Measurements from ENCODE around the gene ERI2.
"Not testable (repeated sequence)": the region's sequence is repeated elsewhere in the genome, so short reads cannot be mapped to it uniquely, and the experiment has no call there.

ERI2 gene

GRCh38 chr16:20818929-20819585, 12.8 kb upstream of the ERI2 start:
- no peak for DNase-seq

- DNase-seq = no peak
These were observed 8.5 kb upstream of the ERI2 start for GRCh38 chr16:20814784-20815183.

GRCh38 chr16:20812510-20812909, 6.2 kb upstream of the ERI2 start:
- no peak for DNase-seq

- DNase-seq = no peak
These were observed 5.7 kb upstream of the ERI2 start for GRCh38 chr16:20811889-20812439.

GRCh38 chr16:20807862-20808261, 1.6 kb upstream of the ERI2 start:
- DNase-seq = no peak

GRCh38 chr16:20805684-20806167, 546 bp downstream of the ERI2 start:
- not testable (repeated sequence) for DNase-seq

- DNase-seq = no peak
These were observed 2.6 kb downstream of the ERI2 start for GRCh38 chr16:20803561-20804214.

- DNase-seq = no peak
These were observed 3.1 kb downstream of the ERI2 start for GRCh38 chr16:20803192-20803560.

GRCh38 chr16:20801278-20801677, 5.0 kb downstream of the ERI2 start:
- DNase-seq = no peak

GRCh38 chr16:20799599-20799998, 6.7 kb downstream of the ERI2 start:
- no peak for DNase-seq

- DNase-seq = no peak
These were observed 7.9 kb downstream of the ERI2 start for GRCh38 chr16:20798364-20798763.

- DNase-seq = no peak
These were observed 14.2 kb downstream of the ERI2 start for GRCh38 chr16:20791923-20792612.

GRCh38 chr16:20789130-20789529, 17.1 kb downstream of the ERI2 start:
- no peak for DNase-seq

- no peak for DNase-seq
These were observed 22.1 kb downstream of the ERI2 start for GRCh38 chr16:20784204-20784603.

GRCh38 chr16:20782470-20782869, 23.8 kb downstream of the ERI2 start:
- no peak for DNase-seq

- DNase-seq = no peak
These were observed 24.6 kb downstream of the ERI2 start for GRCh38 chr16:20781697-20782096.

- peak; percentile 37 for DNase-seq
These were observed 31.4 kb downstream of the ERI2 start for GRCh38 chr16:20774703-20775362.

GRCh38 chr16:20773679-20774078, 32.6 kb downstream of the ERI2 start:
- DNase-seq = no peak

- DNase-seq = no peak
These were observed 37.5 kb downstream of the ERI2 start for GRCh38 chr16:20768818-20769217.

- no peak for DNase-seq
These were observed 38.2 kb downstream of the ERI2 start for GRCh38 chr16:20768121-20768520.

- no peak for DNase-seq
These were observed 38.7 kb downstream of the ERI2 start for GRCh38 chr16:20767577-20767976.

- DNase-seq = no peak
These were observed 40.0 kb downstream of the ERI2 start for GRCh38 chr16:20766294-20766693.

- DNase-seq = no peak
These were observed 40.5 kb downstream of the ERI2 start for GRCh38 chr16:20765732-20766131.
